Activated naive CD8-positive, alpha-beta T cell treated with anti-CD3 and anti-CD28 coated beads for 36 hours (primary cell): Measurements from ENCODE around the gene BCR. TPM values are rescaled to one million over a fixed set of nuclear protein-coding genes. Genes with fewer than 3 reads are reported as not detected.
"Not testable (repeated sequence)": the region's sequence is repeated elsewhere in the genome, so short reads cannot be mapped to it uniquely, and the experiment has no call there.

Experiments
- DNase-seq: peaks from one replicate; pipeline ENCODE4 v3.0.0; 2021
- H3K27ac Mint-ChIP-seq: one replicate; pipeline ENCODE4 v1.8.0; 2022; ENCODE audit warnings: mild to moderate bottlenecking, moderate library complexity, mixed read lengths
- H3K27me3 Mint-ChIP-seq: one replicate; pipeline ENCODE4 v1.8.0; 2022; ENCODE audit warnings: mild to moderate bottlenecking, mixed read lengths
- H3K36me3 Mint-ChIP-seq: one replicate; pipeline ENCODE4 v1.8.0; 2021; ENCODE audit warnings: mild to moderate bottlenecking, mixed read lengths
- H3K4me1 Mint-ChIP-seq: one replicate; pipeline ENCODE4 v1.8.0; 2021; ENCODE audit warnings: mixed read lengths
- H3K4me3 Mint-ChIP-seq: one replicate; pipeline ENCODE4 v1.8.0; 2022; ENCODE audit warnings: mild to moderate bottlenecking, moderate library complexity, mixed read lengths
- H3K9me3 Mint-ChIP-seq: one replicate; pipeline ENCODE4 v1.8.0; 2022; ENCODE audit warnings: mixed read lengths
- total RNA-seq, 2 experiments: library from RNA; stranded (reverse); gene quantifications; one replicate each; pipeline ENCODE4 v1.2.3, GENCODE V29; 2021

Gene BCR
- total RNA-seq, 2 experiments from 2014 or later = 28.3 to 32.0 TPM

DNA sequence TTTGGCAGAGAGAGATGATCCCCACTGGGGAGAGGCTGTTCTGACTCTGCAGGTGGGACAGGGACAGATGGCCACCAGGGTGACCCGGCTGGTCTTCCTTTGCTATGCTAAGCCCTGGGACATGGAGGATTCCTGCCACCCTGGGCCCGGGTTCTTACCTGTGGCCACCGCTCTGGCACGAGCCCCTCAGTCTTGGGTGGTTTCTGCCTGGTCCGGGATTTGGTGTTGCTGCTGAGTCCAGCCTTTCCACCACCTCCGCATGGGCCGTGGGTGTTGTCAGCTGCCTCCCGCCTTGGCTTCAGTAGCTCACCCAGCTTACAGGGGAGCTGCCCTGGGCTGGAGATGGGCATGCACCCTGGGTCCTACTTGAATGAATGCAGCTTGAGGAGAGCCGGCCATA, 138.0 kb downstream of the BCR start:
- H3K9me3 Mint-ChIP-seq, DNase-seq, H3K27ac Mint-ChIP-seq, H3K4me3 Mint-ChIP-seq, H3K27me3 Mint-ChIP-seq, H3K36me3 Mint-ChIP-seq, H3K4me1 Mint-ChIP-seq: not testable (repeated sequence)

DNA sequence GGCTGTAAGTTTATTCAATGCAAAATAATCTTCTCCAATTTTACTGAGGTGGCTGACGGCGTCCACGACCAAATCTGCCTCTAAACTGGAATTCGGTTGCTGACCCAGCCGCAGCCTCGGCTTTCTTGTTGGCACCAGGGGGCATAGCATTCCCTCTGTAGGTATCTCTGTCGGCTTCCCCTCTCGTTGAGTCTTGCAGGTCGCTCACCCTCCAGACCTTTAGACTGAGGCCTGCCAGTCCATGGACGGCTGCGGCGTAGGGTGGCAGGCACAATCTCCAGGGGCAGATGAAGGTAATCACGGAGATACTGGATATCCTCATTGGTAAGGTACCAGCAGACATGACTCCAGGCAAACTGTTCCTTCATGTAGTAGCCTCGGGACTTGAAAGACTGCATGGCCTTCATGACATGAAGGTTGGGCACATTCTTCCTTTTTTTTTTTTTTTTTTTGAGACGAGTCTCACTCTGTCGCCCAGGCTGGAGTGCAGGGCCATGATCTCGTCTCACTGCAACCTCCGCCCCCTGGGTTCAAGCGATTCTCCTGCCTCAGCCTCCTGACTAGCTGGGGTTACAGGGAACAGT, 142.3 kb downstream of the BCR start:
- not testable (repeated sequence) for H3K4me1 Mint-ChIP-seq, DNase-seq, H3K27me3 Mint-ChIP-seq, H3K4me3 Mint-ChIP-seq, H3K27ac Mint-ChIP-seq, H3K36me3 Mint-ChIP-seq, H3K9me3 Mint-ChIP-seq

DNA sequence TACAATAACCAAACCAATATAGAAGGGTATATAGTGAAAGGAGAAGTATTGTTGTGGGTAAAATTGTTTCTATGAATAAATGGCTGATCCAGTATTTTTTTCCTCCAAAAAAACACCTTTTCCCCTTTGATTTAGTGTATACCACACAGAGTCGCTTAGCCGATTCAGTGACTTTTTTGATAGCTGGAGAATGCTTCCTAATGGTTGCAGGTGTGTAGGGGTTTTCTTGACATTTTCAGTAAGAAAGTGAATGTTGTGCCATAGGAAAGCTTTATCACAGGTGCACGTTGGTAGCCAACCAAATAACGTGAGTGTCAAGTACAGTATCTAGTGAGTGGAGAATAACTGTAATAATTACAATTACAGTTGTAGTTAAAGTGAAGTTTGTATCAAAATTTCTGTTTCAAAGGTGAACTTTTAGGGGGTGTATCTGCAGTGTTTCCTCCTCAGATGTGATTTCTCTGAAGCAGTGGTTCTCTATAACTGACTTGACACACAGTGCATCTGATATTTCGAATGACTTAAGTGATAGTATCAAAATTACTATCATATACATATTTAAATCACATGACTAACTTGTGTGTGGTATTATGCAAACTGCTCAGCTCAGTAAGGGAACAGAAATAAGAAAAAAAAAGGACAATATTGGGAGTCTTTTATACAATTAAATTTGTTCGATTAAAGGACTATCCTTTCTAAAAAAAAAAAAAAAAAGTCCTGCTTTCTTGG, 143.8 kb downstream of the BCR start:
- not testable (repeated sequence) for H3K36me3 Mint-ChIP-seq, H3K27ac Mint-ChIP-seq, H3K9me3 Mint-ChIP-seq, H3K27me3 Mint-ChIP-seq, H3K4me3 Mint-ChIP-seq, DNase-seq, H3K4me1 Mint-ChIP-seq

DNA sequence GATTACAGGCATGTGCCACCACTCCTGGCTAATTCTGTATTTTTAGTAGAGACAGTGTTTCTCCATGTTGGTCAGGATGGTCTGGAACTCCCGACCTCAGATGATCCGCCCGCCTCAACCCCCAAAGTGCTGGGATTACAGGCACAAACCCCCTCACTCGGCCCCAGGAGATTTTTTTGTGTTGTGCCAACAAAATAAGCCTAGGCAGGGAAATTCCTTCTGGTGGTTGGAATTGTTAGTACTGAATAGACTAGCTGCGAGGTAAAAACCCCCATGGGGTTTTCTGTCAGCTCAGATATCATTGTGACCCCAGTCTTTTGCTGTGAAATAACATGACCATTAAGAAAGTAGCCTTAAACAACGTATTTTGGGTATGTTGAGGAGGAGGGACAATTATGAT, 144.9 kb downstream of the BCR start:
- Mint-ChIP-seq H3K4me1 (no peaks in the 10 kb centered on the region), H3K36me3 (no peaks in the 10 kb centered on the region), H3K4me3 (no peak overlapping the region), H3K27ac (no peak overlapping the region), H3K27me3 (no peaks in the 10 kb centered on the region), H3K9me3 (no peaks in the 10 kb centered on the region)
- no peak for DNase-seq

DNA sequence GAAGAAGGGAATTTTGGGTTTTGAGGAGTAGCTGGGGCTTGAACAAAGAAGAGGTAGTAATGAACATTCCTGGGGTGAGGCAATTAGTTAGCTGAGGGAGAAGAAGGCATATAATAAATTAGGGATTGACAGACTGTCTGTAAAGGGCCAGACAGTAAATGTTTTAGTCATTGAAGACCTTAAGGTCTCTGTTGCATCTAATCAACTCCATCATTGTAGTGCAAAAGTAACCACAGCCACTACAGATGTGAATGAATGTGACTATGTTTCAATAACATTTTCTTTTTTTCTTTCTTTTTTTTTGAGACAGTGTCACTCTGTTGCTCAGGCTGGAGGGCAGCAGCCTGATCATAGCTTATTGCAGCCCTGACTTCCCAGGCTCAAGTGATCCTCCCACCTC, 153.5 kb downstream of the BCR start:
- H3K4me1 Mint-ChIP-seq, H3K27me3 Mint-ChIP-seq, DNase-seq, H3K36me3 Mint-ChIP-seq, H3K27ac Mint-ChIP-seq, H3K4me3 Mint-ChIP-seq, H3K9me3 Mint-ChIP-seq: not testable (repeated sequence)

DNA sequence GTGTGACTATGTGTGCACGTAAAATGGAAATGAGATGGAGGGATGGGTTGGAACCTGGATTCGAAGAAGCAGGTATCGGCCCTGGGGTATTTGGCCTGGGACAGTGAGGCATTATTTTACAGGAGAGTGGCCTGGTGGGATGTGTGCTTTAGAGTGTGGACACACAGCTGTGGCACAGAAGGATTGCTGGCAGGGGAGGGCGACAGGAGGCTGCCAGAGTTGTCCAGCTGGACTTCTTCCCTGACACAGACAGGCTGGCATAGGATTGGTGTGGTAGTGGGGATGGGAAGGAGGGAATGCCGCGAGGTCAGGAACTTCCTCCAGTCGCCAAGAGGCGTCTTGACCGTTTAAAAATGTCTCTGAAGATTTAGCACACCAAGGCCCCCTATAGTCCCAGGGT, 157.4 kb downstream of the BCR start:
- not testable (repeated sequence) for H3K4me1 Mint-ChIP-seq, H3K36me3 Mint-ChIP-seq, DNase-seq, H3K27me3 Mint-ChIP-seq, H3K4me3 Mint-ChIP-seq, H3K27ac Mint-ChIP-seq, H3K9me3 Mint-ChIP-seq

DNA sequence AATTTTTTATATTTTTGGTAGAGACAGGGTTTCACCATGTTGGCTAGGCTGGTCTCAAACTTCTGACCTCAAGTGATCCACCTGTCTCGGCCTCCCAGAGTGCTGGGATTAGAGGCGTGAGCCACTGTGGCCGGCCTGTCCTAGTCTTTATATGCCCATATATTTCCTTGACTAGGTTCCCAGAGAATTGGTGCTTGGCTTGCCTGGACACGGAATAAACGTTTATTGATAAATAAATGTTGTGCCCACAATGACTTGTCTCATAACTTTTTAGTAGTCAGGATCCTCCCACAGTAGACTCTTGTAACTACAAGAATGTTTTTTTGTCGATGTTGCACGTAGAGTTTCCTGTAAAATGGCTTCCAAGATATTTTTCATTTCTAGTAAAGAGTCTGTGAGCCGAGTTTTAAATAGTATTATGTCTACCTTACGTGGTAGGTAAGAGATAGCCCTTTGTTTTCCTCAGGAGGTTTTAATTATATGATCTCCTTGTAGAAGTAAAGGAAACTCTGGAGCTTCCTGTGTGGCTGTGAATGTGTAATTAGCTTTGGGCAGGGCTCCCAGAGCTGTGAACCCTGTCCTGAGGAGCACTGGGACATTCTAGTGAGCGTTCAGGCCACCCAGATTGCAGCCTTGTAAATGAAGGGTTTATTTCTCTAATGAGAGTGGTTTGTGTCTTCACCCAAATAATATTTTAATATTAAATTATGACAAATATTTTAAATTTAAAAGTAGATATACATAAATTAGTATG, 161.8 kb downstream of the BCR start:
- not testable (repeated sequence) for H3K36me3 Mint-ChIP-seq, H3K4me3 Mint-ChIP-seq, DNase-seq, H3K27me3 Mint-ChIP-seq, H3K9me3 Mint-ChIP-seq, H3K27ac Mint-ChIP-seq, H3K4me1 Mint-ChIP-seq

DNA sequence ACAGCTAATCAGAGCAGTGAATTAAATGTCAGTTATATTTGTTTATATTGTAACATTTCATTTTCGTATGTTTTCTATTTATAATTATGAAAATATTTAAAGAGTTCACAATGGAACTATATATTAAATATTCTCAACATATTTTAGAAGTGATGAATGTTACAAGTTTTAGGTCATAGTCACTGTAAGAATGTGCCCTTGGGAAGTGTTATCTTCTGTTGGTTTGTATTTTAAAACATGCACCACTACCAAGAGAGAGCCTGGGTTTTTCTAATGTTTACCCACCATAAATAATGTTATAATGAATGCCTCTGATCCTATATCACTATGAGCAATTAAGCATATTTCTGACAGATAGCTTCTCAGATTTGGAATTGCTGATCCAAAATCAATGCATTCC, 171.0 kb downstream of the BCR start:
- H3K9me3 Mint-ChIP-seq = no peaks in the 10 kb centered on the region
- H3K4me3 Mint-ChIP-seq = no peak overlapping the region
- H3K27ac Mint-ChIP-seq = no peak overlapping the region
- peaks cover 3% of the 10 kb centered on the region for H3K27me3 Mint-ChIP-seq
- H3K36me3 Mint-ChIP-seq = no peaks in the 10 kb centered on the region
- H3K4me1 Mint-ChIP-seq = no peaks in the 10 kb centered on the region
- DNase-seq = no peak

DNA sequence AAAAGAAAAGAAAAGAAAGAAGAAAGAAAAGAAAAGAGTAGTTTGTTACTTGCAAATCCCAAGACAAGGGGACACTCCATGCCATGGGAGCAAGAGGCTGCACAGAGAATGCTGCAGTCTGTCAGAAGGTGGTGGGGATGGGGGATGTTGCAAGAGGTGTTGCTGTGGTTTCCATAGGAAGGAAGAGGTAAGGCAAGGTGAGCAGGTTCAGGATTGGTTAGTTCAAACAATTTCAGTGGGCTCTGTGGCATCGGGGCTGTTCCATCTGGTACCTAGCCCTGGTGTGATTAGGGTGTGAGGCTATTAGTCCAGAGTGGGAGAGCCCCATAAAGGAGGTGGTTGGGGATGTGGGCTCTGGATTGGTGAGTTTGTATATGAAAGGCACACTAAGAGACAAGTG, 172.7 kb downstream of the BCR start:
- peaks cover 3% of the 10 kb centered on the region for H3K27me3 Mint-ChIP-seq
- no peaks in the 10 kb centered on the region for H3K36me3 Mint-ChIP-seq
- H3K27ac Mint-ChIP-seq = no peak overlapping the region
- DNase-seq = no peak
- H3K9me3 Mint-ChIP-seq = no peaks in the 10 kb centered on the region
- H3K4me1 Mint-ChIP-seq = no peaks in the 10 kb centered on the region
- no peak overlapping the region for H3K4me3 Mint-ChIP-seq

DNA sequence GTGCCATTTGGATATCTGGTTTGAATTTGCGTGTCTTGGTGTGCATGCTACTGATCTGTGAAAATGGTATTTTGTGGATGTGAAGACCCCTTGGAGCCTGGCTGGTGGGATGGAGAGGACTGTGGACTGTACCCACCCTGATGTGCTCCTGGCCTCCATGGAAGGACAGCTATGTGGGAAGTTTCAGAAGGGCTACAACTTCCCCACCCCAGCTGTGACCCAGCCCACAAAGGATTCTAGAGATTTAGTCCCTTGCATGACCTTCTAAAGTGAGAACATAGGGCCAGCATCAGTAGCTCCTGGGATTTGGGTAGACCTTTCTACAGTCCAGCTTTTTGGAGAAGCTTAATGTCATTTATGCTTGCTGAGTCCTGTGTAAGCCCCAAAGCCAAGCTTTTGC, 173.4 kb downstream of the BCR start:
- Mint-ChIP-seq H3K27ac (no peak overlapping the region), H3K27me3 (peaks cover 3% of the 10 kb centered on the region), H3K36me3 (no peaks in the 10 kb centered on the region), H3K4me3 (no peak overlapping the region), H3K9me3 (no peaks in the 10 kb centered on the region), H3K4me1 (no peaks in the 10 kb centered on the region)
- DNase-seq = no peak

DNA sequence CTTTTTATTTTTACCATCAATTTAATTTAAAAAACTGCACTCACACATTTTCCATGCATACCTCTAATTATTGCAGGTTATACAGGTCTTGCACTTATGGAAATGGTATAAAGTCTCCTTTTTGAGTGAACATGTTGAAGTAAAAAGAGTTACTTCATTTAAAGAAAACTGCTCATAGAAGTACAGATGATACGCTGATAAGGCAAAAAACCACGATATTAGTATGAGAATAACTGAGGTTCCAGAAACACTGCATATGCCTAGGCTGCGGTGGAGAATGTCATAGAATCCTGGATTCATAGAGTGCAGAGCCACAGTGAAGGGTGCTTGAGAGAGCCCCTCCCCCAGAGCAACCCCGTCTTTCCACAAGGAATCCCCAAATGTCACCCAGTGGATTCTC, 175.8 kb downstream of the BCR start:
- DNase-seq = no peak
- H3K9me3 Mint-ChIP-seq = no peaks in the 10 kb centered on the region
- no peak overlapping the region for H3K4me3 Mint-ChIP-seq
- H3K27ac Mint-ChIP-seq = no peak overlapping the region
- H3K4me1 Mint-ChIP-seq = no peaks in the 10 kb centered on the region
- H3K27me3 Mint-ChIP-seq = no peaks in the 10 kb centered on the region
- H3K36me3 Mint-ChIP-seq = no peaks in the 10 kb centered on the region

DNA sequence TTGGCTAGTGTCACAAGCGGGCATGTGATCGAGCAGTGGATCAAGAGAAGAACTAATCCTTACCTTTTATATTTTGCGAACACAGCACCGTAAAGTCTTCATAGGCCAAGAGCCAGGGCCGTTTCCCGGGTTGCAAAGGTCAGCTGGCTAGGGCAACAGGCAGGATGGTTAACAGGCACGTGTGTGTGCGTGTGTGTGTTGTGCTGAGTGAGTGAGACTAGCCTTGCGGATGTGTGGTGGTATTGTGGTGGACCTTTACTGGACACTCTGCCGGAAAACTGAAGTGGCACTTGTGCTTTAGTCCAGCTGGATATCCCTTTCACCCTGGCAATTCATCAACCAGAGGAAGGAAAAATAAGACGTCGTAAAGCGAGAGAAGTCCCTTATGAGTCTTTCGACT, 176.7 kb downstream of the BCR start:
- no peak overlapping the region for H3K27ac Mint-ChIP-seq
- H3K27me3 Mint-ChIP-seq = no peaks in the 10 kb centered on the region
- no peaks in the 10 kb centered on the region for H3K9me3 Mint-ChIP-seq
- DNase-seq = no peak
- H3K4me3 Mint-ChIP-seq = no peak overlapping the region
- no peaks in the 10 kb centered on the region for H3K36me3 Mint-ChIP-seq
- H3K4me1 Mint-ChIP-seq = no peaks in the 10 kb centered on the region

DNA sequence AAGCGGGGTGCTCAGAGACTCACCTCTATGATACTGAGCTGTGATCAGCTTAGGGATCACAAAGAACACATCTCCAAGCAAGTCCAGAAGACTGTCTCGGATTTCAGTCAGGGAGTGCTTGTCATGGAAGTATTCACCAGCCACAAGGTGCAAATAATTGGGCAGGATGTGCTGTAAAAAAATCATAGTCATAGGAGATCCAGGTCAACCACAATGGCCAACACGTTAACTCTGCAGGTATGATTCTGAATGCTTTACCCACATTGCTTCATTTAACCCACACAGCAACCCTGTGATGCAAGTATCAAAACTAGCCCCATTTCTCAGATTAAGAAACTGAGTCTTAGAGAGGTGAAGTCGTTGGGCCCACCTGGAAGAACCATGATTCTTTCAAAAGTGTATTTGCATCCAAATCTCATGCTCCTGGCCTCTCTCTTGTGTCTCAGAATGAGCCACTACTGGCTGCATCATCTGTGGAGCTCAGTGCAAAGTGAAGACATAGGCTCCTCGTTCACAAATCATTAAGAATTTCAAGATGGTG, 179.3 kb downstream of the BCR start:
- H3K36me3 Mint-ChIP-seq = no peaks in the 10 kb centered on the region
- H3K9me3 Mint-ChIP-seq = no peaks in the 10 kb centered on the region
- no peak overlapping the region for H3K27ac Mint-ChIP-seq
- H3K4me3 Mint-ChIP-seq = no peak overlapping the region
- no peaks in the 10 kb centered on the region for H3K4me1 Mint-ChIP-seq
- DNase-seq = no peak
- no peaks in the 10 kb centered on the region for H3K27me3 Mint-ChIP-seq

DNA sequence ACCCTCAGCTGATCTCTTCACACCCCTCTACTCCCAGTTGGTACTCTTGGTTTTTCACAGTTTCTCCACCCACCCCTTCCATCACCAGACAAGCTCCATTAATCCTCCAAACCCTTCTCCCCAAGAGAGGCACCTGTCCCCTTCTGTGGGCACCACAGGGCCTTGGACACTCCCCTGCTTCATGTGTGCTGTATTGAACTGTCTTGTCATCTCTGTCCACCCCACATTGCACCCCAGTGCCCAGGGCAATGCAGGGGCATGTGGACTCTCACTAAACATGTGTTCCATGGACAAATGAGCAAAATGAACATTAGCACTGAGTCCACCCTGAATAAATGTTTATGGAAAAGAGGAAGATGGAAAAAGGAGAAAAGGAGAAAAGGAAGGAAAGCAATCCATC, 181.4 kb downstream of the BCR start:
- DNase-seq = no peak
- Mint-ChIP-seq H3K27me3 (no peaks in the 10 kb centered on the region), H3K36me3 (no peaks in the 10 kb centered on the region), H3K4me1 (no peaks in the 10 kb centered on the region), H3K9me3 (no peaks in the 10 kb centered on the region), H3K4me3 (no peak overlapping the region), H3K27ac (no peak overlapping the region)

DNA sequence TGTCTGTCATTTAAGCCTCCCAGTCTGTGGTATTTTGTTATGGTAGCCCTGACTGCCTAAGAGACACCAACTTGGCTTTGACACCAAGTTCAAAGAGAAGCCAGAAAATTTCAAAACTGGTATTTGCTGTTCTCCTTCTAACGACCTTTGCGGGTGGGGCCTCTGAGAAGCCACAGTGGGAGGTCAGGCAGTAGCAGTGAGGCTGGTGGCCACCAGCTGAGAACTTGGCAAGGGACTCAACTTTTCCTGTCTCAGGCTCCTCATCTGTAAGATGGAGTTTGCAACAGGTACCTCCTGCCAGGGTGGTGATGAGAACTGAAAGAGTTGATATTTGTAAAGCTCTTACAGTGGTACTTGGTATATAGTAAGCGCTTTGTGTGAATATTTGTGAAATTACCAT, 183.4 kb downstream of the BCR start:
- H3K4me3 Mint-ChIP-seq = no peak overlapping the region
- H3K27me3 Mint-ChIP-seq = peaks cover 13% of the 10 kb centered on the region
- H3K36me3 Mint-ChIP-seq = no peaks in the 10 kb centered on the region
- no peaks in the 10 kb centered on the region for H3K9me3 Mint-ChIP-seq
- H3K27ac Mint-ChIP-seq = no peak overlapping the region
- no peaks in the 10 kb centered on the region for H3K4me1 Mint-ChIP-seq
- DNase-seq = no peak

DNA sequence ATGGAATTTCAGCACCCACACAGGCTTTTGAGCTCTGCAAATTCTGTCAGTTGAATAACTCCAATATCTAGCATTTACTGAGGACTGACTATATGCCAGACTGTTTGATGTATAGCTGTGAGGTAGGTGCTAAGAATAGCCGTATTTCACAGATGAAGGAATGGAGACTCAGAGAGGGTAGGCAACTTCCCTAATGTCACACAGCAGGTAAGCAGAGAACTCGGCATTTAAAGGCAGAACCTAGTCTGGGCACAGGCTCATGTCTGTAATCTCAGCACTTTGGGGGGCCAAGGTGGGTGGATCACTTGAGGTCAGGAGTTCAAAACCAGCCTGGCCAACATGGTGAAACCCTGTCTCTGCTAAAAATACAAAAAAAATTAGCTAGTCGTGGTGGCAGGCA, 184.1 kb downstream of the BCR start:
- Mint-ChIP-seq H3K36me3 (no peaks in the 10 kb centered on the region), H3K27me3 (peaks cover 16% of the 10 kb centered on the region)

More for the DNA sequence above, 184.1 kb downstream of the BCR start:
- Mint-ChIP-seq H3K9me3 (no peaks in the 10 kb centered on the region), H3K4me1 (no peaks in the 10 kb centered on the region), H3K4me3 (no peak overlapping the region), H3K27ac (no peak overlapping the region)
- DNase-seq = no peak
